HEK293 (cell line): ENCODE data around the gene STAB2.
A peak's percentile ranks its signal among the peaks of the same experiment; 100 is the strongest.

Experiments
- CTCF ChIA-PET: fragments of 350-600 bp; formaldehyde crosslinking; extraction: SDS; loops from one replicate; lab custom pipeline; 2021; ENCODE audit warnings: antibody characterized with exemption; lab: Yijun Ruan, JAX
- POLR2A ChIA-PET: fragments of 300-600 bp; formaldehyde crosslinking; extraction: SDS; loops from one replicate; lab custom pipeline; 2020; ENCODE audit warnings: antibody characterized with exemption, inconsistent platforms; lab: Yijun Ruan, JAX
- H3K27ac ChIP-seq: fragments of 200-500 bp; sonication (Bioruptor generic); 2 replicates; pipeline ENCODE4 v1.5.1; 2014; ENCODE audit warnings: low read depth, low read length, control low read depth, inconsistent platforms; ENCODE audit errors: extremely low read depth
- H3K36me3 ChIP-seq, 2 experiments: fragments of 200-500 bp in 1 of 2; sonication (Bioruptor generic) in 1 of 2; 1 replicate in 1 of 2; 2 replicates in 1 of 2; pipeline ENCODE4 v1.5.1; 2014 to 2017; ENCODE audit warnings: inconsistent platforms in 2 of 2, low read length in 2 of 2; ENCODE audit not compliant: control insufficient read depth in 2 of 2, insufficient read depth in 1 of 2
- H3K4me1 ChIP-seq: fragments of 200-500 bp; sonication (Bioruptor generic); 2 replicates; pipeline ENCODE4 v1.5.1; 2014; ENCODE audit warnings: mild to moderate bottlenecking, low read length, inconsistent platforms; ENCODE audit not compliant: control insufficient read depth, insufficient read depth
- H3K4me3 ChIP-seq: 2 replicates; pipeline ENCODE4 v1.5.1; 2011; ENCODE audit warnings: low read depth, mild to moderate bottlenecking, control low read depth, low read length, moderate library complexity
- H3K9me3 ChIP-seq: fragments of 200-500 bp; sonication (Bioruptor generic); 2 replicates; pipeline ENCODE4 v1.5.1; 2014; ENCODE audit warnings: low read depth, low read length, inconsistent platforms; ENCODE audit not compliant: control insufficient read depth, insufficient read depth
- PRDM10 ChIP-seq: fragments of 450-650 bp; formaldehyde crosslinking; IDR thresholded peaks from 2 replicates; pipeline ENCODE4 v1.5.1; 2016; ENCODE audit warnings: missing biosample characterization, missing genetic modification characterization
- SCRT1 ChIP-seq: fragments of 450-650 bp; formaldehyde crosslinking; IDR thresholded peaks from 2 replicates; pipeline ENCODE4 v1.5.1; 2016; ENCODE audit warnings: missing biosample characterization, missing genetic modification characterization, borderline replicate concordance
- SCRT2 ChIP-seq: fragments of 450-650 bp; formaldehyde crosslinking; IDR thresholded peaks from 2 replicates; pipeline ENCODE4 v1.5.1; 2016; ENCODE audit warnings: missing biosample characterization, missing genetic modification characterization
- ZBTB1 ChIP-seq: fragments of 450-650 bp; formaldehyde crosslinking; IDR thresholded peaks from 2 replicates; pipeline ENCODE4 v1.5.1; 2016; ENCODE audit warnings: missing biosample characterization, missing genetic modification characterization
- ZEB2 ChIP-seq: fragments of 450-650 bp; formaldehyde crosslinking; IDR thresholded peaks from 2 replicates; pipeline ENCODE4 v1.5.1; 2016; ENCODE audit warnings: missing biosample characterization, missing genetic modification characterization
- ZIC2 ChIP-seq: fragments of 450-650 bp; formaldehyde crosslinking; IDR thresholded peaks from 2 replicates; pipeline ENCODE4 v1.5.1; 2016; ENCODE audit warnings: missing biosample characterization, missing genetic modification characterization
- ZNF132 ChIP-seq: fragments of 450-650 bp; formaldehyde crosslinking; IDR thresholded peaks from 2 replicates; pipeline ENCODE4 v1.5.1; 2017; ENCODE audit warnings: missing biosample characterization, missing genetic modification characterization, borderline replicate concordance
- ZNF223 ChIP-seq: fragments of 450-650 bp; formaldehyde crosslinking; IDR thresholded peaks from 2 replicates; pipeline ENCODE4 v1.5.1; 2016; ENCODE audit warnings: missing biosample characterization, missing genetic modification characterization
- ZNF335 ChIP-seq: fragments of 450-650 bp; formaldehyde crosslinking; conservative IDR thresholded peaks from 2 replicates; pipeline ENCODE4 v1.5.1; 2016; ENCODE audit warnings: missing biosample characterization, missing genetic modification characterization
- ZNF341 ChIP-seq: fragments of 450-650 bp; formaldehyde crosslinking; IDR thresholded peaks from 2 replicates; pipeline ENCODE4; 2016; ENCODE audit warnings: low read depth, missing biosample characterization, missing genetic modification characterization
- ZNF571 ChIP-seq: fragments of 450-650 bp; formaldehyde crosslinking; IDR thresholded peaks from 2 replicates; pipeline ENCODE4 v1.5.0; 2017; ENCODE audit warnings: missing biosample characterization, missing genetic modification characterization
- ZNF596 ChIP-seq: fragments of 450-650 bp; IDR thresholded peaks from 2 replicates; pipeline ENCODE4 v1.5.0; 2018; ENCODE audit warnings: missing biosample characterization, mild to moderate bottlenecking, missing genetic modification characterization, moderate library complexity
- ZNF660 ChIP-seq: fragments of 450-650 bp; IDR thresholded peaks from 2 replicates; pipeline ENCODE4 v1.5.1; 2018; ENCODE audit warnings: missing biosample characterization, mild to moderate bottlenecking, missing genetic modification characterization
- ZNF670 ChIP-seq: fragments of 450-650 bp; formaldehyde crosslinking; IDR thresholded peaks from 2 replicates; pipeline ENCODE4 v1.5.1; 2016; ENCODE audit warnings: missing biosample characterization, missing genetic modification characterization, low read depth
- ZNF837 ChIP-seq: fragments of 450-650 bp; formaldehyde crosslinking; IDR thresholded peaks from 2 replicates; pipeline ENCODE4 v1.5.1; 2016; ENCODE audit warnings: missing biosample characterization, missing genetic modification characterization
- TF ChIP-seq, protein P1 (sequence below): fragments of 450-650 bp; formaldehyde crosslinking; IDR thresholded peaks from 2 replicates; pipeline ENCODE4 v1.5.1; 2016; ENCODE audit warnings: missing biosample characterization, missing genetic modification characterization

The STAB2 gene

GRCh38 chr12:103799504-103799856, 212.4 kb downstream of the STAB2 start:
- H3K9me3 ChIP-seq: no peaks in the 10 kb centered on the region
- no peak overlapping the region for H3K4me3 ChIP-seq
- CTCF ChIA-PET: interaction anchor here (1.3 kb wide), 1 partner anchor 29 kb away, joined by 3 read pairs; no protein-coding TSS in a partner anchor
- H3K27ac ChIP-seq: no peak overlapping the region
- TF ChIP-seq ZNF132 (no peak), ZEB2 (tag by site-specific recombination) (no peak)
- H3K4me1 ChIP-seq: peaks cover 17% of the 10 kb centered on the region
- H3K36me3 ChIP-seq: peaks cover 0 to 36% of the 10 kb centered on the region in 2 experiments; a peak in 1 of 3 replicates
- POLR2A ChIA-PET: no interaction called here

GRCh38 chr12:103799857-103800771, 213.0 kb downstream of the STAB2 start:
- peaks cover 19% of the 10 kb centered on the region for H3K4me1 ChIP-seq
- no peaks in the 10 kb centered on the region for H3K9me3 ChIP-seq
- H3K27ac ChIP-seq: no peak overlapping the region; the same call in 1 of the 2 replicates
- H3K36me3 ChIP-seq: peaks cover 0 to 30% of the 10 kb centered on the region in 2 experiments; a peak in 1 of 3 replicates
- H3K4me3 ChIP-seq: no peak overlapping the region
- TF ChIP-seq ZNF335 (tag by site-specific recombination): no peak
- 0 out of 2 replicates have a peak, but pooled peaks have one; percentile 14 for TF ChIP-seq ZNF223 (tag by site-specific recombination)
- peak; percentile 58 for TF ChIP-seq ZIC2 (tag by site-specific recombination)
- TF ChIP-seq ZNF571 (tag by site-specific recombination): no peak
- peak; percentile 89 for TF ChIP-seq SCRT2 (tag by site-specific recombination)
- peak; percentile 32; the same call in 1 of the 2 replicates for TF ChIP-seq PRDM10 (tag by site-specific recombination)
- peak; percentile 65; the same call in 1 of the 2 replicates for TF ChIP-seq SCRT1 (tag by site-specific recombination)
- ChIA-PET CTCF (interaction anchor here (1.0 kb wide), 1 partner anchor 9 kb away, joined by 4 read pairs; no protein-coding TSS in a partner anchor), POLR2A (no interaction called here)

DNA sequence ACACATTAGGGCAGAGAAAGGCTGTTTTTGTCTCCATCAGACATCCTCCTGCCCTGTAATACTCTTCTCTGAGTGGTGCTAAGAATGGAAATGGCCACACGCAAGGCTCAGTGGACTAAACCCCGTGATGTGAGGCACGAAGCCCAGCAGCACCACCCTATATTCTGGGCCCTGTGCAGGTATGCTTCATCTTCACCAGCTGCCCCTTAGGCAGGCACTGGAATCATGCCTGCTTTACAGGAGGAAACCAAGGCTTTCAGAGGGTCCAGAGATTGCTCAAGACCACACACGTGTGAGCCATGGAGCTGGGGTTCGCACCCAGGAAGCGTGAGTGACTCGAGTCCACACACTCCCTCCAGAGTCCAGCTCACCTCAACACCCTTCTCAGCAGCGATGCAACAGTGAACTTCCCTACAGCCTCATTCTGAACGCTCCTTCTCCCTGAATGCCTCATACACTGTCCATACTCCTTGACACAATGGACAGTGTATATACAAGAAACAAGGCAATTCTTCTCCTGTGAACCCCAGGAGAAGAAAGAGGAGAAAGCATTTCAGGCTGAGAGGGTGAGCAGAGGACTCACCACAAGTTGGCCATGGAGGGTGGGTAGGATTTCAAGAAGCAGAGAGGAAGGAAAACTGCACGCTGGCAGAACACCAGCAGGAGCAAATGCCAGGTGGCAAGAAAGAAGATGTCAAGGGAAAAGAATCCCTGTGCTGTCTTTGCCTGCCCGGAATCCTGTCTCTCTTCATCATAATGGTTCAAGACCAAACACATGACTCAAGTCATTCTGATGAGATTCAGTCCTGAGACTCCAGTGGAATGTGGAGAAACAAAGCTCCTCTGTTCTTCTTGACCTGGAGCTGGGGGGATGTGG, 214.9 kb downstream of the STAB2 start:
- Histone ChIP-seq H3K4me1 (peaks cover 21% of the 10 kb centered on the region), H3K36me3 (peaks cover 0 to 18% of the 10 kb centered on the region in 2 experiments; a peak in 1 of 3 replicates), H3K27ac (no peak overlapping the region), H3K9me3 (no peaks in the 10 kb centered on the region), H3K4me3 (no peak overlapping the region)
- POLR2A ChIA-PET: interaction anchor here (0.6 kb wide), 1 partner anchor 336 kb away, joined by 7 read pairs; the partner anchor contains the start of gene NFYB
- CTCF ChIA-PET: interaction anchor here (1.2 kb wide), 1 partner anchor 63 kb away, joined by 3 read pairs; no protein-coding TSS in a partner anchor
- TF ChIP-seq, protein P1, sequence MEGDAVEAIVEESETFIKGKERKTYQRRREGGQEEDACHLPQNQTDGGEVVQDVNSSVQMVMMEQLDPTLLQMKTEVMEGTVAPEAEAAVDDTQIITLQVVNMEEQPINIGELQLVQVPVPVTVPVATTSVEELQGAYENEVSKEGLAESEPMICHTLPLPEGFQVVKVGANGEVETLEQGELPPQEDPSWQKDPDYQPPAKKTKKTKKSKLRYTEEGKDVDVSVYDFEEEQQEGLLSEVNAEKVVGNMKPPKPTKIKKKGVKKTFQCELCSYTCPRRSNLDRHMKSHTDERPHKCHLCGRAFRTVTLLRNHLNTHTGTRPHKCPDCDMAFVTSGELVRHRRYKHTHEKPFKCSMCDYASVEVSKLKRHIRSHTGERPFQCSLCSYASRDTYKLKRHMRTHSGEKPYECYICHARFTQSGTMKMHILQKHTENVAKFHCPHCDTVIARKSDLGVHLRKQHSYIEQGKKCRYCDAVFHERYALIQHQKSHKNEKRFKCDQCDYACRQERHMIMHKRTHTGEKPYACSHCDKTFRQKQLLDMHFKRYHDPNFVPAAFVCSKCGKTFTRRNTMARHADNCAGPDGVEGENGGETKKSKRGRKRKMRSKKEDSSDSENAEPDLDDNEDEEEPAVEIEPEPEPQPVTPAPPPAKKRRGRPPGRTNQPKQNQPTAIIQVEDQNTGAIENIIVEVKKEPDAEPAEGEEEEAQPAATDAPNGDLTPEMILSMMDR (tag by site-specific recombination): no peak
- TF ChIP-seq ZBTB1: no peak
- no peak for TF ChIP-seq ZNF837
- TF ChIP-seq ZNF660: no peak
- no peak for TF ChIP-seq ZNF596 (tag by site-specific recombination)
- TF ChIP-seq ZNF341 (tag by site-specific recombination): no peak
- no peak for TF ChIP-seq ZNF670 (tag by site-specific recombination)
